K562 (cell line): ENCODE results near the gene BCL7C. TPM values are rescaled to one million over a fixed set of nuclear protein-coding genes. Genes with fewer than 3 reads are reported as not detected.
A peak's percentile ranks its signal among the peaks of the same experiment; 100 is the strongest.

Source experiments
- CCNT2 ChIP-seq: IDR thresholded peaks from 2 replicates; pipeline ENCODE4 v1.6.1; 2011; ENCODE audit warnings: borderline replicate concordance, low read depth, mild to moderate bottlenecking, moderate library complexity, mixed read lengths, low read length; ENCODE audit not compliant: insufficient read length; ENCODE audit errors: extremely low read depth
- ETV1 ChIP-seq: fragments of 450-650 bp; conservative IDR thresholded peaks from 2 replicates; pipeline ENCODE4 v1.6.1; 2016; ENCODE audit warnings: missing genetic modification characterization, control low read depth, low read depth, missing compliant biosample characterization
- GATAD2A ChIP-seq: fragments of 450-650 bp; IDR thresholded peaks from 2 replicates; pipeline ENCODE4 v1.6.1; 2017
- HIVEP1 ChIP-seq: fragments of 250-450 bp; sonication (Bioruptor Pico); IDR thresholded peaks from 2 replicates; pipeline ENCODE4 v1.4.0; 2020; ENCODE audit warnings: mild to moderate bottlenecking
- HMGN3 ChIP-seq: IDR thresholded peaks from 2 replicates; pipeline ENCODE4 v1.6.1; 2011; ENCODE audit warnings: borderline replicate concordance, low read depth, mild to moderate bottlenecking, mixed read lengths, low read length; ENCODE audit not compliant: insufficient read length; ENCODE audit errors: extremely low read depth
- MAZ ChIP-seq, 2 experiments: fragments of 450-650 bp in 1 of 2; sonication (generic) in 1 of 2; formaldehyde crosslinking; IDR thresholded peaks in 1 of 2; conservative IDR thresholded peaks in 1 of 2; 2 replicates each; pipeline versions ENCODE4 v1.4.0 to v1.5.0; 2020; ENCODE audit warnings: mild to moderate bottlenecking in 1 of 2, missing genetic modification reagents in 1 of 2
- RBBP5 ChIP-seq: fragments of 200-600 bp; sonication (generic); IDR thresholded peaks from 2 replicates; pipeline ENCODE4 v1.6.1; 2012; ENCODE audit warnings: borderline replicate concordance, mild to moderate bottlenecking, low read length, control low read depth, inconsistent platforms; ENCODE audit not compliant: insufficient read depth, poor library complexity, severe bottlenecking
- RCOR1 ChIP-seq, 2 experiments: IDR thresholded peaks; 2 replicates each; pipeline ENCODE4 v1.6.1; 2012; ENCODE audit warnings: low read depth in 2 of 2, low read length in 2 of 2, borderline replicate concordance in 1 of 2, improper control_type of control experiment in 1 of 2
- SMARCE1 ChIP-seq: fragments of 450-650 bp; IDR thresholded peaks from 2 replicates; pipeline ENCODE4 v1.7.1; 2016; ENCODE audit warnings: mild to moderate bottlenecking
- TAF9B ChIP-seq: fragments of 450-650 bp; IDR thresholded peaks from 2 replicates; pipeline ENCODE4 v1.6.1; 2018; ENCODE audit warnings: mild to moderate bottlenecking; ENCODE audit not compliant: partially characterized antibody
- TFAM ChIP-seq: fragments of 250-450 bp; sonication (Bioruptor Pico); conservative IDR thresholded peaks from 2 replicates; pipeline ENCODE4 v1.5.0; 2021; ENCODE audit warnings: mild to moderate bottlenecking, moderate library complexity
- ZBTB7A ChIP-seq: IDR thresholded peaks from 2 replicates; pipeline ENCODE4 v1.6.1; 2011; ENCODE audit warnings: low read depth, mild to moderate bottlenecking, low read length, moderate library complexity, borderline replicate concordance; ENCODE audit not compliant: control insufficient read depth
- ZEB2 ChIP-seq: fragments of 450-650 bp; IDR thresholded peaks from 2 replicates; pipeline ENCODE4 v1.6.1; 2016
- ZNF197 ChIP-seq: fragments of 200-800 bp; sonication (Bioruptor generic); IDR thresholded peaks from 2 replicates; pipeline ENCODE4 v1.6.1; 2016; ENCODE audit warnings: low read depth, missing genetic modification characterization, missing compliant biosample characterization
- ZNF263 ChIP-seq: sonication (generic); formaldehyde crosslinking; IDR thresholded peaks from 2 replicates; pipeline ENCODE4 v1.8.0; 2022; ENCODE audit warnings: mild to moderate bottlenecking, missing genetic modification reagents, borderline replicate concordance
- polyA plus RNA-seq, 8 experiments: library from polyadenylated mRNA; depleted of rRNA in 4 of 8; stranded (reverse) in 5 of 8; unstranded in 3 of 8; fragments of >200 nt; fragmentation: Nextera tagmentation in 2 of 8; fragmentation: Illumina TruSeq in 1 of 8; extraction: Ambion mirVana in 2 of 8; extraction: Trizol in 1 of 8; gene quantifications; 2 replicates each; pipeline versions ENCODE4 v1.2.1 to v1.2.3, GENCODE V29; 2011 to 2014; ENCODE audit warnings: inconsistent platforms in 1 of 8, missing spikeins in 1 of 8
- total RNA-seq, 7 experiments: library from RNA; depleted of rRNA in 6 of 7; stranded (reverse); fragments of >200 nt in 6 of 7; fragmentation: Illumina TruSeq in 2 of 7; extraction: Trizol in 2 of 7; gene quantifications; 2 replicates each; pipeline versions ENCODE4 v1.2.1 to v1.2.3, GENCODE V29; 2011 to 2021; ENCODE audit warnings: low replicate concordance in 1 of 7
- TF ChIP-seq, protein P1 (sequence below): fragments of 450-650 bp; formaldehyde crosslinking; IDR thresholded peaks from 2 replicates; pipeline ENCODE4 v1.4.0; 2022; ENCODE audit warnings: mild to moderate bottlenecking, moderate library complexity
- TF ChIP-seq, protein P2 (sequence below): fragments of 250-450 bp; sonication (Bioruptor Pico); IDR thresholded peaks from 2 replicates; pipeline ENCODE4 v1.9.0; 2021; ENCODE audit warnings: mild to moderate bottlenecking
- TF ChIP-seq, protein P3 (sequence below): fragments of 250-450 bp; sonication (Bioruptor Pico); IDR thresholded peaks from 2 replicates; pipeline ENCODE4 v1.8.0; 2021; ENCODE audit warnings: borderline replicate concordance, mild to moderate bottlenecking, moderate library complexity; ENCODE audit not compliant: poor library complexity, severe bottlenecking
- TF ChIP-seq, protein P4 (sequence below): fragments of 250-450 bp; sonication (Bioruptor Pico); IDR thresholded peaks from 2 replicates; pipeline ENCODE4 v1.8.0; 2022; ENCODE audit warnings: moderate library complexity, mild to moderate bottlenecking, inconsistent platforms
- TF ChIP-seq, protein P5 (sequence below): fragments of 450-650 bp; IDR thresholded peaks from 2 replicates; pipeline ENCODE4 v1.7.1; 2018; ENCODE audit warnings: mild to moderate bottlenecking, low read depth; ENCODE audit not compliant: partially characterized antibody
- TF ChIP-seq, protein P6 (sequence below): fragments of 450-650 bp; IDR thresholded peaks from 2 replicates; pipeline ENCODE4 v1.6.1; 2016; ENCODE audit warnings: missing biosample characterization, missing genetic modification characterization

BCL7C gene
- total and polyA plus RNA-seq, 9 of the 15 experiments (the other 6 are each of a cell fraction or from before 2014, with no cell fraction given), result 1.7 to 85.8 (median 19.6) TPM

DNA sequence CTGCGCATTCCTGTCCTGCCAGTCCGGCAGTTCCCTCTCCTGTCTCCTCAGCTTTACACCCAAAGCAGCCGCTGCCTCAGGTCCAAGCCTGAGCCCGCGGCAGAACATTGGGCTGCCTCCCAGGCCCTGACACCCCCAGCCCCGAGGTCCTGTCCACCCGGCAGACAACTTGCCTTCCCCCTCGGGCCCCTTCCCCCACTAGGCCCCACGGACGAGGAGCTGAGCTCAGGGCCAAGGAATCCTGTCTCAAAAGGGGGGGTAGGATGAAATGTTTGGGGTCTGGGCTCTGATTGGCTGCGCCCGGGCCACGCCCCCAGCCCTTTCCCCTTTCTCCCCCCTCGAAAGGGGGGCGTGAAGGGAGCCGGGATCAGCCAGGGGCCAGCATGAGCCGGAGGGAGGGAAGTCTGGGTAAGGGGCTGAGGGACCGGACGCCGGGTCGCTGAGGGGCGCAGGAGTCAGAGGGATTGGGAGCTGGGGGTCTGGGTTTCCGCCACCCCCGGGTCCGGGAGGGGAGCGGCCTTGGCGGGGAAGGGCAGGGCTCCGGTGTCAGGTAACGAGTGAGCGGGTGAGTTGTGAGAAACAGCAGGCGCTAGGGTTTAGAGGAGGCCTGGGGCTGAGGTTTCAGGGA lies 2.5 kb upstream of the BCL7C start, which contains the start of gene CTF1 (continued):
- TF ChIP-seq, protein P1, sequence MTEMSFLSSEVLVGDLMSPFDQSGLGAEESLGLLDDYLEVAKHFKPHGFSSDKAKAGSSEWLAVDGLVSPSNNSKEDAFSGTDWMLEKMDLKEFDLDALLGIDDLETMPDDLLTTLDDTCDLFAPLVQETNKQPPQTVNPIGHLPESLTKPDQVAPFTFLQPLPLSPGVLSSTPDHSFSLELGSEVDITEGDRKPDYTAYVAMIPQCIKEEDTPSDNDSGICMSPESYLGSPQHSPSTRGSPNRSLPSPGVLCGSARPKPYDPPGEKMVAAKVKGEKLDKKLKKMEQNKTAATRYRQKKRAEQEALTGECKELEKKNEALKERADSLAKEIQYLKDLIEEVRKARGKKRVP, result no peak
- TF ChIP-seq GATAD2A (no peak), ETV1 (tag) (no peak; the same call in 1 of the 2 replicates), CCNT2 (peak; percentile 45), ZNF263 (CRISPR knock-in tag) (peak; percentile 12; the same call in 1 of the 2 replicates), RBBP5 (peak; percentile 67), TAF9B (peak; percentile 64), HMGN3 (peak; percentile 74), TFAM (CRISPR knock-in tag) (no peak), RCOR1 (IDR thresholded peaks at IDR 0.05; ENCODE audit: borderline replicate concordance in 1 of 2, low read depth in 2 of 2, low read length in 2 of 2) (no peak), ZNF197 (CRISPR knock-in tag) (peak; percentile 18; the same call in 1 of the 2 replicates), SMARCE1 (peak; percentile 24; the same call in 1 of the 2 replicates), ZBTB7A (peak; percentile 93), HIVEP1 (CRISPR knock-in tag) (no peak), ZEB2 (no peak), MAZ (CRISPR knock-in tag; conservative IDR thresholded peaks at IDR 0.05 in 1 of 2, IDR thresholded peaks at IDR 0.05 in 1 of 2) (peak in 1 of 2 experiments; percentile 56; a peak in 3 of 4 replicates)
- TF ChIP-seq, protein P2, sequence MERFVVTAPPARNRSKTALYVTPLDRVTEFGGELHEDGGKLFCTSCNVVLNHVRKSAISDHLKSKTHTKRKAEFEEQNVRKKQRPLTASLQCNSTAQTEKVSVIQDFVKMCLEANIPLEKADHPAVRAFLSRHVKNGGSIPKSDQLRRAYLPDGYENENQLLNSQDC (CRISPR knock-in tag), result no peak
- TF ChIP-seq, protein P3, sequence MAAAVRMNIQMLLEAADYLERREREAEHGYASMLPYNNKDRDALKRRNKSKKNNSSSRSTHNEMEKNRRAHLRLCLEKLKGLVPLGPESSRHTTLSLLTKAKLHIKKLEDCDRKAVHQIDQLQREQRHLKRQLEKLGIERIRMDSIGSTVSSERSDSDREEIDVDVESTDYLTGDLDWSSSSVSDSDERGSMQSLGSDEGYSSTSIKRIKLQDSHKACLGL (CRISPR knock-in tag), result no peak
- TF ChIP-seq, protein P4, sequence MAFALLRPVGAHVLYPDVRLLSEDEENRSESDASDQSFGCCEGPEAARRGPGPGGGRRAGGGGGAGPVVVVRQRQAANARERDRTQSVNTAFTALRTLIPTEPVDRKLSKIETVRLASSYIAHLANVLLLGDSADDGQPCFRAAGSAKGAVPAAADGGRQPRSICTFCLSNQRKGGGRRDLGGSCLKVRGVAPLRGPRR (CRISPR knock-in tag), result no peak
- TF ChIP-seq, protein P5, sequence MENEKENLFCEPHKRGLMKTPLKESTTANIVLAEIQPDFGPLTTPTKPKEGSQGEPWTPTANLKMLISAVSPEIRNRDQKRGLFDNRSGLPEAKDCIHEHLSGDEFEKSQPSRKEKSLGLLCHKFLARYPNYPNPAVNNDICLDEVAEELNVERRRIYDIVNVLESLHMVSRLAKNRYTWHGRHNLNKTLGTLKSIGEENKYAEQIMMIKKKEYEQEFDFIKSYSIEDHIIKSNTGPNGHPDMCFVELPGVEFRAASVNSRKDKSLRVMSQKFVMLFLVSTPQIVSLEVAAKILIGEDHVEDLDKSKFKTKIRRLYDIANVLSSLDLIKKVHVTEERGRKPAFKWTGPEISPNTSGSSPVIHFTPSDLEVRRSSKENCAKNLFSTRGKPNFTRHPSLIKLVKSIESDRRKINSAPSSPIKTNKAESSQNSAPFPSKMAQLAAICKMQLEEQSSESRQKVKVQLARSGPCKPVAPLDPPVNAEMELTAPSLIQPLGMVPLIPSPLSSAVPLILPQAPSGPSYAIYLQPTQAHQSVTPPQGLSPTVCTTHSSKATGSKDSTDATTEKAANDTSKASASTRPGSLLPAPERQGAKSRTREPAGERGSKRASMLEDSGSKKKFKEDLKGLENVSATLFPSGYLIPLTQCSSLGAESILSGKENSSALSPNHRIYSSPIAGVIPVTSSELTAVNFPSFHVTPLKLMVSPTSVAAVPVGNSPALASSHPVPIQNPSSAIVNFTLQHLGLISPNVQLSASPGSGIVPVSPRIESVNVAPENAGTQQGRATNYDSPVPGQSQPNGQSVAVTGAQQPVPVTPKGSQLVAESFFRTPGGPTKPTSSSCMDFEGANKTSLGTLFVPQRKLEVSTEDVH, result peak; percentile 26
- TF ChIP-seq, protein P6, sequence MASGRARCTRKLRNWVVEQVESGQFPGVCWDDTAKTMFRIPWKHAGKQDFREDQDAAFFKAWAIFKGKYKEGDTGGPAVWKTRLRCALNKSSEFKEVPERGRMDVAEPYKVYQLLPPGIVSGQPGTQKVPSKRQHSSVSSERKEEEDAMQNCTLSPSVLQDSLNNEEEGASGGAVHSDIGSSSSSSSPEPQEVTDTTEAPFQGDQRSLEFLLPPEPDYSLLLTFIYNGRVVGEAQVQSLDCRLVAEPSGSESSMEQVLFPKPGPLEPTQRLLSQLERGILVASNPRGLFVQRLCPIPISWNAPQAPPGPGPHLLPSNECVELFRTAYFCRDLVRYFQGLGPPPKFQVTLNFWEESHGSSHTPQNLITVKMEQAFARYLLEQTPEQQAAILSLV (tag), result no peak
